ENCODE results near the gene PCDHGA1.

Gene PCDHGA1

GRCh38 chr5:141525653-141526052 is 195.3 kb downstream of the PCDHGA1 start:
- CTCF ChIA-PET, result interaction anchor here (1.3 to 11.2 kb wide), 19 partner anchors 8 to 206 kb away, joined by 3 to 214 read pairs (median 11); partner anchors contain the start of genes HDAC3, PCDHGA10, PCDHGA11 and PCDHGB7
- TF ChIP-seq CTCF (IDR thresholded peaks at IDR 0.05; ENCODE audit: control extremely low read depth, extremely low read depth, low read depth, missing control alignments), result no peak
- POLR2A ChIA-PET, result no interaction called here
- no peak for DNase-seq (ENCODE audit: extremely low spot score)

GRCh38 chr5:141527426-141527825 is 197.1 kb downstream of the PCDHGA1 start:
- CTCF ChIA-PET, result interaction anchor here (0.9 to 11.2 kb wide), 8 partner anchors 10 to 158 kb away, joined by 3 to 127 read pairs (median 12); partner anchors contain the start of genes PCDHGA10, PCDHGA11, PCDHGB3 and PCDHGB7
- POLR2A ChIA-PET, result no interaction called here
- no peak for TF ChIP-seq CTCF (IDR thresholded peaks at IDR 0.05; ENCODE audit: control extremely low read depth, extremely low read depth, low read depth, missing control alignments)
- no peak for DNase-seq (ENCODE audit: extremely low spot score)

GRCh38 chr5:141528291-141528984 is 198.1 kb downstream of the PCDHGA1 start:
- no peak for DNase-seq (ENCODE audit: extremely low spot score)
- CTCF ChIA-PET, result interaction anchor here (0.9 to 11.2 kb wide), 13 partner anchors 9 to 170 kb away, joined by 3 to 127 read pairs (median 6); partner anchors contain the start of genes DIAPH1, PCDHGA10, PCDHGA11 and PCDHGB7
- POLR2A ChIA-PET, result interaction anchor here (0.6 kb wide), 1 partner anchor 19 kb away, joined by 3 read pairs; no protein-coding TSS in a partner anchor
- TF ChIP-seq CTCF (IDR thresholded peaks at IDR 0.05; ENCODE audit: control extremely low read depth, extremely low read depth, low read depth, missing control alignments), result no peak

GRCh38 chr5:141529002-141529401 is 198.7 kb downstream of the PCDHGA1 start:
- CTCF ChIA-PET, result interaction anchor here (1.0 to 11.2 kb wide), 11 partner anchors 14 to 170 kb away, joined by 3 to 127 read pairs (median 10); partner anchors contain the start of genes DIAPH1, PCDHGA10, PCDHGA11 and PCDHGB7
- TF ChIP-seq CTCF (IDR thresholded peaks at IDR 0.05; ENCODE audit: control extremely low read depth, extremely low read depth, low read depth, missing control alignments), result no peak
- POLR2A ChIA-PET, result no interaction called here
- DNase-seq (ENCODE audit: extremely low spot score), result peak; percentile 36

- ChIA-PET POLR2A (no interaction called here), CTCF (interaction anchor here (1.2 to 11.2 kb wide), 6 partner anchors 15 to 122 kb away, joined by 4 to 127 read pairs (median 17); partner anchors contain the start of genes PCDHGA10, PCDHGA11, PCDHGB6 and PCDHGB7)
- DNase-seq (ENCODE audit: extremely low spot score), result no peak
- no peak for TF ChIP-seq CTCF (IDR thresholded peaks at IDR 0.05; ENCODE audit: control extremely low read depth, extremely low read depth, low read depth, missing control alignments)
Measured at GRCh38 chr5:141529873-141530272, 199.6 kb downstream of the PCDHGA1 start.

- CTCF ChIA-PET, result interaction anchor here (1.1 to 5.9 kb wide), 5 partner anchors 8 to 120 kb away, joined by 3 to 59 read pairs (median 11); partner anchors contain the start of genes PCDHGA10 and PCDHGA11
- no peak for TF ChIP-seq CTCF (IDR thresholded peaks at IDR 0.05; ENCODE audit: control extremely low read depth, extremely low read depth, low read depth, missing control alignments)
- no peak for DNase-seq (ENCODE audit: extremely low spot score)
- POLR2A ChIA-PET, result no interaction called here
Measured at GRCh38 chr5:141532726-141533125, 202.4 kb downstream of the PCDHGA1 start.

All from GM10248 (cell line).